LNCAP (cell line): Measurements from ENCODE around the gene DDX28.

Experiments used
- TF ChIP-seq, protein P1 (sequence below): fragments of 450-650 bp; IDR thresholded peaks from 2 replicates; pipeline ENCODE4 v1.5.1; 2017; ENCODE audit warnings: mild to moderate bottlenecking

Gene DDX28

DNA sequence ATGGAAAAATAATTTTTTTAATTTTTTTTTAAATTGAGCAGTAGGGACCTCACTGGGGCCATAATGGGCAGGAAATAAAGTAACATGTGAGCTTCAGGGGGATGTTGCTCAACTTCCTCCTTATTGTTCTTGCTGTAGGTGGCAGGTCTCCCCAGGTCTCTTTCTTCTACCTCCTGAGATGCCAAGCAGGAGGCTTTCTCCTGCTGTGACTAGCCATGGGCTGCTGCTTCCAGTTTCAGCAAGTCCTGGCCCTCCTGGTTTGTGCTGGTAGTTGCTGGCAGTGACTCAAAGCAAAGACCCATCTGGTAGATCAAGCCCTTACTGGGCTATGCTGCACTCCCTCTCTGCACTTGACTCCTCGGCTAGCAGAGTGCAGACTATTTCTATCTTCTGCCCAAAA is 9.6 kb downstream of the DDX28 start:
- TF ChIP-seq, protein P1, sequence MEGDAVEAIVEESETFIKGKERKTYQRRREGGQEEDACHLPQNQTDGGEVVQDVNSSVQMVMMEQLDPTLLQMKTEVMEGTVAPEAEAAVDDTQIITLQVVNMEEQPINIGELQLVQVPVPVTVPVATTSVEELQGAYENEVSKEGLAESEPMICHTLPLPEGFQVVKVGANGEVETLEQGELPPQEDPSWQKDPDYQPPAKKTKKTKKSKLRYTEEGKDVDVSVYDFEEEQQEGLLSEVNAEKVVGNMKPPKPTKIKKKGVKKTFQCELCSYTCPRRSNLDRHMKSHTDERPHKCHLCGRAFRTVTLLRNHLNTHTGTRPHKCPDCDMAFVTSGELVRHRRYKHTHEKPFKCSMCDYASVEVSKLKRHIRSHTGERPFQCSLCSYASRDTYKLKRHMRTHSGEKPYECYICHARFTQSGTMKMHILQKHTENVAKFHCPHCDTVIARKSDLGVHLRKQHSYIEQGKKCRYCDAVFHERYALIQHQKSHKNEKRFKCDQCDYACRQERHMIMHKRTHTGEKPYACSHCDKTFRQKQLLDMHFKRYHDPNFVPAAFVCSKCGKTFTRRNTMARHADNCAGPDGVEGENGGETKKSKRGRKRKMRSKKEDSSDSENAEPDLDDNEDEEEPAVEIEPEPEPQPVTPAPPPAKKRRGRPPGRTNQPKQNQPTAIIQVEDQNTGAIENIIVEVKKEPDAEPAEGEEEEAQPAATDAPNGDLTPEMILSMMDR = no peak

DNA sequence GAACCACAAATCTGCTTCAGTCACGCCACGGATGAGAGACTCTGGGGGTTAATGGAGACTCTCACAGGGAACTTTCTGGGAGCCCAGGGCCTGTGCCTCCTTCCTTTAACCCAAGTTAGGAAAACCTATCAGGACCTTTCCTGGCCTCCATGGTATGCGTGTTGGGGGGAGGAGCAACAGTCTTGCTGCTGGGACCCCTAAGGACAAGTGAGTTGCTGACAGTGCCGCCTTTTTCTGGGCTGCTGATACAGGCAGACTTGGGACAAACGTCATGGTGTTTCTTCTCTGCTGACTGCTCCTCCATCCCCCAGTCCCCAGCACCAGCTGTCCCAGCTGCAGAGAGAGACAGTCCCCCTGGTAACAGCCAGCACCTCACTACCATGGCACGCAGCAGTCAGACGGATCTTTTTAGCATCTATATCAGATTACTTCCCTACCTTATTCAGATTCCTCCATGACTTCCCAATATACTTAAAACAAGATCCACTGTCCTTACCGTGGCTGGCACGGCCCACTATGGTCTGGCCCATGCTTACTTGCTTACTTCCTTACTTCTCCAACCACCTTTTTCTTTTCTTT is 13.8 kb downstream of the DDX28 start:
- TF ChIP-seq, protein P1 = no peak

DNA sequence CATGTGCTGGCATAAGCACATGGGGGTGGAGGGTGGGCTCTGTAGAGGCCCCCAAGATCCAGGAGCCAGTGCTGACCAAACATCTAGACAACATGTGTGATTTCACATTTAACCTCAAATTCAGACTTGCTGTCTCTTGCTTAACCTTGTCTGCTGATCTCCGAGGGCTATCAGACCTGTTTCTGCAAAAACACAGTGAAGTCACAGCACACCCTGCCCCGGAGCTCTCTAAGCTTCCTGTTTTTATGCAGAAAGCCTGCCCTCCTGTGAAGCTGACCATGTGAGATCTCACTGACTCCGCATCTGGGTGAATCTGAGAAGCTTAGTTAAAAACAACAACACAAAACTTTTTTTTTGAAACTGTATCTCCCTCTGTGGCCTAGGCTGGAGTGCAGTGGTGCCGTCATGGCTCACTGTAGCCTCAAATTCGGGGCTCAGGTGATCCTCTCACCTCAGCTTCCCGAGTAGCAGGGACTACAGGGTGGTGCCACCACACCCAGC is 17.2 kb downstream of the DDX28 start:
- TF ChIP-seq, protein P1 = no peak

DNA sequence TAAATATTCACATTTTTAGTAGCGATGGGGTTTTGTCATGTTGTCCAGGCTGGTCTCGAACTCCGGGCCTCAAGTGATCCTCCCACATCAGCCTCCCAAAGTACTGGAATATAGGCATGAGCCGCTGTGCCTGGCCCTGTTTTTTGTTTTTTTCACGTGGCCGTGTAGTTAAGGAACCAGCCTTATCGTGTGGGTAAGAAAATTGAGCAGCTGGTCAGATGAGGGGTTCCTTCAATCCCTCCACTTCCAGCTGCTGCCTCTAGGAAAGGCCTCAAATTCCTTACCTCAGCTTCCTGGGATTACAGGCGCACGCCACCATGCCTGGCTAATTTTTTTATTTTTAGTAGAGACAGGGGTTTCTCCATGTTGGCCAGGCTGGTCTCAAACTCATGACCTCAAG is 17.8 kb downstream of the DDX28 start:
- TF ChIP-seq, protein P1 = no peak

DNA sequence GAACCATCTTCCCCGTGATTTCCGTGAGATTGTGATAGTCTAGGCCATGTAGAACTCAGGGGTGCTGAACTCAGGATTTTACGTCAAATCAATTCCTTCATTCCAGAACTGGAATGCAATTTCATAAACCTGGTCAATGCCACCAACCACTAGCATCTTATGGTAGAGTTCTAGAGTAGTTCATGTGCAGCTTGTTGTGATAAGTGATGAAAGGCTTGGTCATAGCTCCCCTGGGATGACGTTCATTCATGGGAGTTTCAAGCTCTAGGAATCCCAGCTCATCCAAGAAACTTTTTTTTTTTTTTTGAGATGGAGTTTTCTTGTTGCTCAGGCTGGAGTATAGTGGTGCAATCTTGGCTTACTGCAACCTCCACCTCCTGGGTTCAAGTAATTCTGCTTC is 20.0 kb downstream of the DDX28 start:
- TF ChIP-seq, protein P1 = no peak

DNA sequence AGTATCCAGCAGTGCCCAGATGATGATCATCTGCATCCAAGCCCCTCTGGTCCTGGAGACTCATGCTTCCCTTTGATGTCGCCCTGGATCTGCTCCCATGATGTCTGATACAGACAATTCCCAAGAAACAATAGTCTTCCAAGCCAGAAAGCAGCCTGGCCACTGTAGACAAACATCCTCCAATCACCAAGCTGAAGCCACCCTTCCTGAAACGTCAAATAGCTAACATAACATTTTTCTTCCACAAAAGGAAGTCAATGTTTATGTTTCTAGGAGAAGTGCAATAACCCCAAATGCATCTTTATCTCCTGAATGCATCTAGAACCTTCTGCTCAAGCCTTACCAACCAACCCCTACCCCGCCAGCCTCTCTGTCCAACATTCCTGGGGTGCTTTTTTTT is 22.6 kb downstream of the DDX28 start:
- TF ChIP-seq, protein P1 = no peak

DNA sequence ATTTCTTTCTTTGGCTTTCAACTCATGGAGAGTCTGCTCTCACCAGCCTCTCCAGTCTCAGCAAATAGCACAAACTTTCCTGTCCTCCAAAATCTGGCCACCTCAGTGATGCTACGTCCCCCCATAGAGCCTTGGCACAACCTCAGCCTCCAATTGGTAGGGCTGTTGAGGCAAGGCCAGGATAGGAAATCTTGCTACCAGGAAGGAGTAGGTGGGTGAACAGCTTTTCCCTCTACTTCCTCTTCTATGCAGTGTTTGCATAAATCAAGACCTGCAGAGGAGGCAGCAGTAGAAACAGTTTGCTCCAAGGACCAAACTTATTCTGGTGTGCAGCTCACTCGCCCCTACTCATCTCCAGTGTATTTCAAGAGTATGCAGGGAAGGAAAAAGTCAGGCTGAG is 23.0 kb downstream of the DDX28 start:
- TF ChIP-seq, protein P1 = no peak
